Measurements from ENCODE around the gene SNX32.

Gene SNX32

DNA sequence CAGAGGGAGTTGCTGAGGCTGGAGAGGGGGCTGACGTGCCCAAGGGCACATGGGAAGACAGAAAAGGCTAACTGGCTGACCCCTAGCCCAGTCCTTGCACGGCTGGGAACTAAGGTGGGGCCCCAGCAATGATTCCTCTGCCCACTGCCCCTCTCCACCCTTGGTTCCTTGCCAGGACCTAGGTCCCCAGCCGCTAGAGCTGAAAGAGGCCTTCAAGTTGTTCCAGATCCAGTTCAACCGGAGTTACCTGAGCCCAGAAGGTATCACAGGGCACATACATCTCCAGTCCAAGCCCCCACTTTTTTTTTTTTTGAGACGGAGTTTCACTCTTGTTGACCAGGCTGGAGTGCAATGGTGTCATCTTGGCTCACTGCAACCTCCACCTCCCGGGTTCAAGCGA lies 46.3 kb downstream of the SNX32 start (continued):
- TF ChIP-seq, protein P1, sequence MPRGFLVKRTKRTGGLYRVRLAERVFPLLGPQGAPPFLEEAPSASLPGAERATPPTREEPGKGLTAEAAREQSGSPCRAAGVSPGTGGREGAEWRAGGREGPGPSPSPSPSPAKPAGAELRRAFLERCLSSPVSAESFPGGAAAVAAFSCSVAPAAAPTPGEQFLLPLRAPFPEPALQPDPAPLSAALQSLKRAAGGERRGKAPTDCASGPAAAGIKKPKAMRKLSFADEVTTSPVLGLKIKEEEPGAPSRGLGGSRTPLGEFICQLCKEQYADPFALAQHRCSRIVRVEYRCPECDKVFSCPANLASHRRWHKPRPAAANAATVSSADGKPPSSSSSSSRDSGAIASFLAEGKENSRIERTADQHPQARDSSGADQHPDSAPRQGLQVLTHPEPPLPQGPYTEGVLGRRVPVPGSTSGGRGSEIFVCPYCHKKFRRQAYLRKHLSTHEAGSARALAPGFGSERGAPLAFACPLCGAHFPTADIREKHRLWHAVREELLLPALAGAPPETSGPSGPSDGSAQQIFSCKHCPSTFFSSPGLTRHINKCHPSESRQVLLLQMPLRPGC (tag by site-specific recombination; IDR thresholded peaks at IDR 0.05), result no peak
- TF ChIP-seq ZBTB7A (tag by site-specific recombination; IDR thresholded peaks at IDR 0.05; ENCODE audit: low read depth), result no peak
- no peak for TF ChIP-seq ZNF677 (tag by site-specific recombination; IDR thresholded peaks at IDR 0.05)
- TF ChIP-seq ZNF2 (tag by site-specific recombination; IDR thresholded peaks at IDR 0.05), result no peak
- TF ChIP-seq ZNF776 (tag by site-specific recombination; IDR thresholded peaks at IDR 0.05; ENCODE audit: borderline replicate concordance), result no peak
- no peak for TF ChIP-seq FEZF1 (tag by site-specific recombination; IDR thresholded peaks at IDR 0.05)

DNA sequence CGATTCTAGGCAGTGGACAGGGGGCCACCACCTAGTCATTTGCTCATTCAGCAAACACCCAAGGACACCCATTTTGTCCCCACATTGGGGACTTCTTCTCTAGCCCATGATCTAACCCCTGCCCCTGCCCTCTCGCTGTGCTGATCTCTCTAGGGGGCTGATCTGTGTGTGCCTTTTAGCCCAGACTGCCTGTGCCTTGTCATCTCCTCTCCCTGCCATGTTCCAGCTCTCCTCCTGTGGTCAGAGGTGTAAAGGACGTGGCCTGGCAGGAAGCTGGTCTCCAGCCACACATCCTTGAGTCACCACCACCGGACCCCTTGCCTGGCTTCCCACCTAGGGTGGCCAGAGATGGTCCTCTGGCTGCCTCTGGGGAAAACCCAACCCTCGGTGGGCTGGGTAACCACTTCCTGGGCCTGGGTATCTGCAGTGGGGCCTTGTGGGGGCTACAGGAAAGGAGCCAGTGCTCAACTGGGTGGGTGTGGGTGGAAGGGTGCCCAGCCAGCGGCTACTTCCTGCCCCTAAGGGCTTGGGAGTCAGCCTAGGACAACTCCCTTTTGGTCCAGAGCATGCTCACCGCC lies 47.2 kb downstream of the SNX32 start:
- no peaks in the 10 kb centered on the region for H3K9me3 ChIP-seq (ENCODE audit: control insufficient read depth, insufficient read depth, low read depth, low read length)
- no peaks in the 10 kb centered on the region for H3K4me1 ChIP-seq (ENCODE audit: control insufficient read depth, insufficient read depth, low read length)
- TF ChIP-seq ZNF664 (tag by site-specific recombination; IDR thresholded peaks at IDR 0.05) (no peak), ZIC2 (tag by site-specific recombination; IDR thresholded peaks at IDR 0.05) (peak; percentile 18; the same call in 1 of the 2 replicates)
- POLR2A ChIA-PET, result interaction anchor here (0.9 to 2.1 kb wide), 5 partner anchors 9 to 23 kb away, joined by 3 to 6 read pairs (median 4); partner anchors contain the start of genes CFL1 and MUS81
- H3K4me3 ChIP-seq (ENCODE audit: low read depth, low read length), result no peak overlapping the region
- CTCF ChIA-PET, result interaction anchor here (0.6 to 0.7 kb wide), 2 partner anchors 21 to 165 kb away, joined by 3 read pairs; partner anchors contain the start of gene MUS81
- peaks cover 0 to 41% of the 10 kb centered on the region in 2 experiments; a peak in 1 of 3 replicates for H3K36me3 ChIP-seq (ENCODE audit: control insufficient read depth in 2 of 2, insufficient read depth in 1 of 2, low read length in 2 of 2)
- no peak overlapping the region for H3K27ac ChIP-seq (ENCODE audit: extremely low read depth, low read depth, low read length)

DNA sequence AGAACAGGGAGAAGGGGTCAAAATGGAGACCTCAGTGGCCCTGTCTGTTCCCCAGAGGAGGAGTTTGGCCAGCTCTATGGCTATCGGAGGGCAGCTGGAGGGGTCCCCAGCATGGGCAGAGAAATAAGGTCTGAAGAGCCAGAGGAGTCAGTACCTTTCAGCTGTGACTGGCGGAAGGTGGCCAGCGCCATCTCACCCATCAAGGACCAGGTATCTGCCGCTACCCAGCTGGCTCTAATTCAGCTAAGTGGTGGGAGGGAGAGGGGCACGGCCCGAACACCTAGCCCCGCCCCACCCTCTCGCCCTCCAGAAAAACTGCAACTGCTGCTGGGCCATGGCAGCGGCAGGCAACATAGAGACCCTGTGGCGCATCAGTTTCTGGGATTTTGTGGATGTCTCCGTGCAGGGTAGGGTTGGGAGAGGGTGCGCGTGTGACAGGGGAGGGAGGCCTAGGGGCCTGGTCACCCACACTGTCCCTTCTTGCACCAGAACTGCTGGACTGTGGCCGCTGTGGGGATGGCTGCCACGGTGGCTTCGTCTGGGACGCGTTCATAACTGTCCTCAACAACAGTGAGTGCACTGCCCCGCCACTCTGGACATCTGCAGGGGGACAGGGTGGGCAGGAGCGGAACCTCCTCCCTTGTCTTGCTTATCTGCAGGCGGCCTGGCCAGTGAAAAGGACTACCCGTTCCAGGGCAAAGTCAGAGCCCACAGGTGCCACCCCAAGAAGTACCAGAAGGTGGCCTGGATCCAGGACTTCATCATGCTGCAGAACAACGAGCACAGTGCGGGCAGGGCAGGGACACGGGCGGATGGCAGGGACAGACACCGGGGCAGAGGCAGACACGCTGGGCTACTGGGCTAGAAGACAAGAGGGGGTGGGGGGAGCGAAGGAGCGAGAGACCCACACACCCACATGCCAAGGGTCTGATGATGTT lies 48.6 kb downstream of the SNX32 start:
- ChIA-PET CTCF (interaction anchor here (0.9 to 9.5 kb wide), 6 partner anchors 8 to 170 kb away, joined by 3 to 189 read pairs (median 18); partner anchors contain the start of genes FOSL1 and KAT5), POLR2A (interaction anchor here (1.1 to 2.1 kb wide), 3 partner anchors 8 to 24 kb away, joined by 3 to 6 read pairs (median 6); partner anchors contain the start of genes CCDC85B and CFL1)
- TF ChIP-seq ZBTB1 (tag by site-specific recombination; IDR thresholded peaks at IDR 0.05) (no peak), ZBTB20 (tag by site-specific recombination; IDR thresholded peaks at IDR 0.05) (no peak), ZNF112 (tag by site-specific recombination; IDR thresholded peaks at IDR 0.05) (no peak), ZNF157 (tag by site-specific recombination; IDR thresholded peaks at IDR 0.05) (no peak), GLI2 (tag by site-specific recombination; IDR thresholded peaks at IDR 0.05; ENCODE audit: borderline replicate concordance, low read depth) (no peak), WT1 (tag by site-specific recombination; IDR thresholded peaks at IDR 0.05) (no peak)
- TF ChIP-seq, protein P1 (tag by site-specific recombination; IDR thresholded peaks at IDR 0.05), result no peak
- TF ChIP-seq, protein P2, sequence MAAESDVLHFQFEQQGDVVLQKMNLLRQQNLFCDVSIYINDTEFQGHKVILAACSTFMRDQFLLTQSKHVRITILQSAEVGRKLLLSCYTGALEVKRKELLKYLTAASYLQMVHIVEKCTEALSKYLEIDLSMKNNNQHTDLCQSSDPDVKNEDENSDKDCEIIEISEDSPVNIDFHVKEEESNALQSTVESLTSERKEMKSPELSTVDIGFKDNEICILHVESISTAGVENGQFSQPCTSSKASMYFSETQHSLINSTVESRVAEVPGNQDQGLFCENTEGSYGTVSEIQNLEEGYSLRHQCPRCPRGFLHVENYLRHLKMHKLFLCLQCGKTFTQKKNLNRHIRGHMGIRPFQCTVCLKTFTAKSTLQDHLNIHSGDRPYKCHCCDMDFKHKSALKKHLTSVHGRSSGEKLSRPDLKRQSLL (tag by site-specific recombination; IDR thresholded peaks at IDR 0.05), result no peak
- Histone ChIP-seq H3K4me1 (ENCODE audit: control insufficient read depth, insufficient read depth, low read length) (no peaks in the 10 kb centered on the region), H3K36me3 (ENCODE audit: control insufficient read depth in 2 of 2, insufficient read depth in 1 of 2, low read length in 2 of 2) (peaks cover 0 to 53% of the 10 kb centered on the region in 2 experiments; a peak in 2 of 3 replicates), H3K27ac (ENCODE audit: extremely low read depth, low read depth, low read length) (no peak overlapping the region), H3K4me3 (ENCODE audit: low read depth, low read length) (no peak overlapping the region), H3K9me3 (ENCODE audit: control insufficient read depth, insufficient read depth, low read depth, low read length) (no peaks in the 10 kb centered on the region)

All from HEK293 (cell line).